Nephron progenitor cell (in vitro differentiated cells): ENCODE measurements around the gene MRPL52.
"Not testable (repeated sequence)": the region's sequence is repeated elsewhere in the genome, so short reads cannot be mapped to it uniquely, and the experiment has no call there.

Experiments
- DNase-seq: peaks from one replicate; pipeline ENCODE4 v3.0.0; 2021
- H3K27ac Mint-ChIP-seq: 2 replicates; pipeline ENCODE4 v1.8.0; 2021; ENCODE audit warnings: mild to moderate bottlenecking, moderate library complexity, mixed read lengths
- H3K27me3 Mint-ChIP-seq: 2 replicates; pipeline ENCODE4 v1.8.0; 2021; ENCODE audit warnings: mild to moderate bottlenecking, low read depth, mixed read lengths; ENCODE audit not compliant: poor library complexity
- H3K36me3 Mint-ChIP-seq: 2 replicates; pipeline ENCODE4 v1.8.0; 2021; ENCODE audit warnings: low read depth, mixed read lengths
- H3K4me1 Mint-ChIP-seq: 2 replicates; pipeline ENCODE4 v1.8.0; 2021; ENCODE audit warnings: mixed read lengths
- H3K4me3 Mint-ChIP-seq: 2 replicates; pipeline ENCODE4 v1.8.0; 2021; ENCODE audit warnings: mild to moderate bottlenecking, moderate library complexity, mixed read lengths
- H3K9me3 Mint-ChIP-seq: 2 replicates; pipeline ENCODE4 v1.8.0; 2021; ENCODE audit warnings: mild to moderate bottlenecking, moderate library complexity, mixed read lengths
- TF ChIP-seq, protein P1 (sequence below): fragments of 200-600 bp; sonication (generic); IDR thresholded peaks from 2 replicates; pipeline ENCODE4 v1.5.0; 2021; ENCODE audit warnings: antibody characterized with exemption

Gene MRPL52

DNA sequence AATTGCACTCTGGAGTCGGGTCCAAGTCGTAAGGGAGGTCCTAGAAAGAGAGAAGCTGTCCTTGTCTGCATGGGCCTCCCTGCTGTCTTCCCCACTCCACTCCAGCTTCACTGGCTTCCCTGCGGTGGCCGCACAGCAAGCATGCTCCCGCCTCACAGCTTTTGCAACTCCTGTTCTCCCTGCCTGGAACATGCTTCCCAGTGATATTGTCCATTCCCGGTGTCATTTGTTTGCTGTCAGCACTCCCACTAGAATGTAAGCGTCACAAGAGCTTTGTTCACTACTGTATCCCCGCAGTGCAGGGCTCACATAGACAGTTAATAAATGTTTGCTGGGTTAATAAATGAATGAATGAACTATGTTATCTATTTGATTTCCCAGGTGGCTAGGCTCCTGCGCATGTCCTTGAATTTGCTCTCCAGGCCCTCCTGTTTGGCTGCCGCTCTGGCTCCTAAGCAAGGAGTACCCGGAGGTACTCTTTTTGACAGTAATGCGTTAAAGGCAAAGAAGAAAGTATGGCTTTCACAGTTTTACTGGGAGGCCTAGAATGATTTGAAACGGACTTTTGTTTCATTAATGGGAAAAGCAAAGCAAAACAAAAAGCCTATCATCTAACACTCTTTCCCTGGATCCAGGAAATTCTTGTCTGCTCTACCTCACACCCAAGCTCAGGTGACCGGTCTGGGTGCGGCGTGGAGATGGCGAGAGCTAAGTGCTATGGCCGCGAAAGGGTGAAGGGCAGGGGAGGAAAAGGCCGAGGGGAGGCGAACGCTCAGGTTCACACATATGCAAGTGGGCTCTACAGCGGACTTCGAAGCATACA, 8.3 kb upstream of the MRPL52 start:
- Mint-ChIP-seq H3K4me1 (peaks cover 57% of the 10 kb centered on the region), H3K27me3 (peaks cover 6% of the 10 kb centered on the region), H3K27ac (peak overlapping the region; percentile 16), H3K36me3 (no peaks in the 10 kb centered on the region), H3K9me3 (no peaks in the 10 kb centered on the region), H3K4me3 (peak overlapping the region; percentile 52)
- no peak for DNase-seq
- TF ChIP-seq, protein P1, sequence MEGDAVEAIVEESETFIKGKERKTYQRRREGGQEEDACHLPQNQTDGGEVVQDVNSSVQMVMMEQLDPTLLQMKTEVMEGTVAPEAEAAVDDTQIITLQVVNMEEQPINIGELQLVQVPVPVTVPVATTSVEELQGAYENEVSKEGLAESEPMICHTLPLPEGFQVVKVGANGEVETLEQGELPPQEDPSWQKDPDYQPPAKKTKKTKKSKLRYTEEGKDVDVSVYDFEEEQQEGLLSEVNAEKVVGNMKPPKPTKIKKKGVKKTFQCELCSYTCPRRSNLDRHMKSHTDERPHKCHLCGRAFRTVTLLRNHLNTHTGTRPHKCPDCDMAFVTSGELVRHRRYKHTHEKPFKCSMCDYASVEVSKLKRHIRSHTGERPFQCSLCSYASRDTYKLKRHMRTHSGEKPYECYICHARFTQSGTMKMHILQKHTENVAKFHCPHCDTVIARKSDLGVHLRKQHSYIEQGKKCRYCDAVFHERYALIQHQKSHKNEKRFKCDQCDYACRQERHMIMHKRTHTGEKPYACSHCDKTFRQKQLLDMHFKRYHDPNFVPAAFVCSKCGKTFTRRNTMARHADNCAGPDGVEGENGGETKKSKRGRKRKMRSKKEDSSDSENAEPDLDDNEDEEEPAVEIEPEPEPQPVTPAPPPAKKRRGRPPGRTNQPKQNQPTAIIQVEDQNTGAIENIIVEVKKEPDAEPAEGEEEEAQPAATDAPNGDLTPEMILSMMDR = no peak

DNA sequence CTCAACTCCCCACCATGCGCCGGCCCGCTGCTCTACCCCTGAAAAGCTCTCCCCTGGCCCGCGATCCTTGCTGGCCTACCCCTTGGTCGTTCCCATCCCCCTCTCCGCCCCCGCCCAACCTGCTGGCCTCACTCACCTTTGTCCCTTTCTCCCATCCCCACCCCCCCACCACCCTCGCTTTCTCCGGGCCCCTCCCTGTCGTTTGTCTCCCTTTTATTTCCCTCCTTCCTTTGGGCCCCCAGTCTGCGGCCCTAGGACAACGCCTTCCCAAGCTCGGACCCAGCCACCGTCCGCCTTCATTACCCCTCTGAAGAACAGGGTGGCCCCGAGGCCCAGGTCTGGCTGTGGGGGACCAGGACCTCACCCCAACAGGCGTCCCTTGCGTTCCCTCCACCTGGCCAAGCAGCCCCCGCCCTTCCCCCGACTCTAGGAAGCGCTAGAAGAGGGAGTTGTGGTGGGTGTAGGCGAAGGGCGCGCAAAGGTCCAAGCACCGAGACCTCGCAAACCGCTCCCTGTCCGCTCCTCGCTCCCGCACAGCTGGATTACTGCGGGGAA, 7.6 kb upstream of the MRPL52 start:
- Mint-ChIP-seq H3K4me3 (peak overlapping the region; percentile 82), H3K27ac (no peak overlapping the region), H3K36me3 (no peaks in the 10 kb centered on the region), H3K9me3 (no peaks in the 10 kb centered on the region), H3K4me1 (peaks cover 57% of the 10 kb centered on the region), H3K27me3 (peaks cover 6% of the 10 kb centered on the region)
- TF ChIP-seq, protein P1 = no peak
- DNase-seq = peak; percentile 35

DNA sequence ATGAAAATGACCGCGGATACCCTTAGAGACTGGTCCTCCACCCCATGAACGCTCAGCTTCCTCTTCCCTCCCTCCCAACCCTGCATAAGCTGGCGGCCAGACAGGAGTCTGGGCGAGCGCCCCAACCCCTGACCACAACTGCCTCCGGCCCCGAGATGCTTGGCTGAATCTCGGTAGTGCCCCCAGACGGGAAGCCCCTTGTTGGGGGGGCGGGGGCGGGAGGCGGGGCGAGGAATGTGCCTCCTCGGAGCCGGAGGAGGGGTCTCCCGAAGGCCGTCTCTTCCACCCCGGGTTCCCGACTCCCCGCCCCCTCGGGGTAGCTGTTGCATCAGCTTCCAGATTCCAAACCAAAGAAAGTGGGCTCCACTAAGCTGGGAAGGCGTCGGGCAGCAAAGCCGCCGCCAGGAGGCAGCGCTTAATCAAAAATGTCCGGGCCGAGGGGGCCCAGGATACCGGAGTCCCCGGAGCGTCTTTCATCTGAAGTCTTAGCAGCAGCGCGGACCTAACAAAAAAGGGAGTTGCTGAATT, 7.1 kb upstream of the MRPL52 start:
- Mint-ChIP-seq H3K36me3 (no peaks in the 10 kb centered on the region), H3K4me3 (peak overlapping the region; percentile 82), H3K27ac (no peak overlapping the region), H3K27me3 (peaks cover 6% of the 10 kb centered on the region), H3K9me3 (no peaks in the 10 kb centered on the region), H3K4me1 (peaks cover 61% of the 10 kb centered on the region)
- TF ChIP-seq, protein P1 = peak; percentile 82
- peak; percentile 86 for DNase-seq

DNA sequence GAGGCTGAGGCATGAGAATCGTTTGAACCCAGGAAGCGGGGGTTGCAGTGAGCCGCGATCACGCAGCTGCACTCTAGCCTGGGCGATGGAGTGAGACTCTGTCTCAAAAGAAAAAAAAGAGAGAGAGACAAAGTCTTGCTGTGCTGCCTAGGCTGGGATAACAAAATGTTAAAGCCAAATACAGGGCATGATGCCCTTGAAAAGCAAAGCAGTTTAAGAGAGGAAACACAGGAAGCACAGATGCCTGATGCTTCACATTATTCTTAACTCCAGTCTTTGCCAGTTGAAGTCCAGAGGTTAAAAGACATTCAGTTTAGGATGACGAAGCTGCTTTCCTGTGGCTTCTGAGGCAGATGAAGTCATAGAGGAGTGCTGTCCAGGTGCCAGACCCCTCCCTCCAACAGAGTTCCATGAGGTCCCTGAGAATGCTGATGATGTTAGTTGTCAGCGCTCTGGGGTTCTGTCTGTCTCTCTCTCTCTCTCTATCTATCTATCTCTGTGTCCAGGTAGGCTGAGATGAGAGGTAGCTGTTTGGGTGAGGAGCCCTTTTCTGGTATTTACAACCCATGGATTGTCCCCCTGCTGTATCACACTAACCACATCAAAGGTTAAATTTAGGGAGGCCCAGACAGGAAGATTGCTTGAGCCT, 4.9 kb upstream of the MRPL52 start:
- no peaks in the 10 kb centered on the region for H3K36me3 Mint-ChIP-seq
- H3K9me3 Mint-ChIP-seq = no peaks in the 10 kb centered on the region
- TF ChIP-seq, protein P1 = no peak
- no peak overlapping the region for H3K27ac Mint-ChIP-seq
- no peak for DNase-seq
- H3K4me1 Mint-ChIP-seq = peaks cover 55% of the 10 kb centered on the region
- H3K27me3 Mint-ChIP-seq = peaks cover 6% of the 10 kb centered on the region
- peak overlapping the region; percentile 15 for H3K4me3 Mint-ChIP-seq

DNA sequence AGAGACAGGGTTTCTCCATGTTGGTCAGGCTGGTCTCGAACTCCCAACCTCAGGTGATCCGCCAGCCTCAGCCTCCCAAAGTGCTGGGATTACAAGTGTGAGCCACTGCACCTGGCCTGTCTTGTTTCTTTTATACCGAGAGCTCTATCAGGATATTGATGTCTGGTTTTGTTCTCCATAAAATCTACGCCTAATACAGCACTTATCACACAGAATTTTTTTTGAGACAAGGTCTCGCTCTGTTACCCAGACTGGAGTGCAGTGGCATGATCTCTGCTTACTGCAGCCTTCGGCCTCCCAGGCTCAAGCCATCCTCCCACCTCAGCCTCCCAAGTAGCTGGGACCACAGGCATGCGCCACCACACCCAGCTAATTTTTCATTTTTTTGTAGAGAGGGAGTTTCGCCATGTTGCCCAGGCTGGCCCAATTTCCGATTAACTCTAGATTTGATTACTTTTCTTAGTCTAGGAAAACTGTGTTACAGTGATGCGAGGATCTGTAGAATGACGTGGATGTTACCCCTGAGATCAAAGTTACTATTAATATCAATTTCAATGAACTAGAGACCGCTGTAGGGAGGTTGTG, 519 bp upstream of the MRPL52 start:
- peaks cover 43% of the 10 kb centered on the region for H3K4me1 Mint-ChIP-seq
- peak overlapping the region; percentile 89 for H3K27ac Mint-ChIP-seq
- H3K4me3 Mint-ChIP-seq = peak overlapping the region; percentile 94
- peaks cover 26% of the 10 kb centered on the region for H3K36me3 Mint-ChIP-seq
- H3K27me3 Mint-ChIP-seq, H3K9me3 Mint-ChIP-seq, DNase-seq: not testable (repeated sequence)

DNA sequence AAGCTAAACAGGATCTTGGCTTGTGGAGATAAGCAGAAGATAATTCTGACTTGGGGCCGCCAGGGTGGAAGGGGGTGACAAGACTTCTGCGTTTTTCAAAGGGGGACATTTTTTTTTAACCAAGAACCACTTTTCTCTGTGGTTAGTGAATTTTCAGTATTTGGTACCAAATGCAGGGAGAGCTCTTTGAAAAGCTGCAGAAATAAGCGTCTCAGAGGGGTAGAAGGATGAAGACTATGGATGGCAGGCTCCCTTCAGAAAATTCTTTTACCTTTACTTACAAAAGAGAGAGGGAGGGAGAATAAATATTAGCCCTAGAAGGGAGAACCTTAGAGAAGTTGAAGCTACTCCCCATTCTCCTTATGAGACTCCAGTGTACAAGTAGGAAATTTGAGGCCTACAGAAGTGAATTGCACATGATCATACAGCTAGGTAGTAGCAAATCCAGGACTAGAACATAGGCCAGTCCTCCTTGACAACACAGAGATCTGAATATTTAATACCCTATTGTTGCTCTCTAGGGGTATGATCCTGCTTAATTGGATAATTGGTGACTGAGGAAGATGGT, 840 bp downstream of the MRPL52 start:
- no peak for DNase-seq
- Mint-ChIP-seq H3K27me3 (no peaks in the 10 kb centered on the region), H3K4me3 (peak overlapping the region; percentile 94), H3K9me3 (no peaks in the 10 kb centered on the region), H3K4me1 (peaks cover 35% of the 10 kb centered on the region), H3K27ac (no peak overlapping the region), H3K36me3 (peaks cover 34% of the 10 kb centered on the region)
- TF ChIP-seq, protein P1 = no peak
